Vagina (tissue), 2 donors: ENCODE data around the gene C11orf68.

Source experiments
- CTCF ChIP-seq, 3 experiments: fragments of 450-650 bp in 2 of 3; fragments of 200-600 bp in 1 of 3; sonication (generic) in 1 of 3; IDR thresholded peaks; one replicate each; pipeline ENCODE4 v1.5.1; 2017 to 2019; ENCODE audit warnings: antibody characterized with exemption in 3 of 3, mild to moderate bottlenecking in 2 of 3, moderate library complexity in 2 of 3
- POLR2AphosphoS5 ChIP-seq, 2 donors: sonication (generic); formaldehyde crosslinking; IDR thresholded peaks; one replicate each; pipeline ENCODE4 v1.9.0; 2017; ENCODE audit warnings: antibody characterized with exemption in 2 of 2, mild to moderate bottlenecking in 2 of 2, low read depth in 1 of 2; ENCODE audit not compliant: insufficient read depth in 1 of 2

GRCh38 chr11:65953471-65953870 lies 34.6 kb upstream of the C11orf68 start:
- TF ChIP-seq POLR2AphosphoS5 (IDR thresholded peaks at IDR 0.05; ENCODE audit: insufficient read depth in 1 of 2, low read depth in 1 of 2), result no peak
- no peak for TF ChIP-seq CTCF (IDR thresholded peaks at IDR 0.05)
